Measurements from ENCODE around the gene KCNAB3. TPM values are rescaled to one million over a fixed set of nuclear protein-coding genes. Genes with fewer than 3 reads are reported as not detected.

Gene KCNAB3
- total and polyA plus RNA-seq, 9 of the 15 experiments (the other 6 are each of a cell fraction or from before 2014, with no cell fraction given): 0.03 to 2.5 (median 1.1) TPM

GRCh38 chr17:7878234-7878633, 51.4 kb downstream of the KCNAB3 start:
- no peaks in the 10 kb centered on the region for H4K20me1 ChIP-seq (replicated peaks; ENCODE audit: control insufficient read depth, insufficient read depth, low read length)
- no TSS peak for BruUV-seq (replicated peaks)
- FAIRE-seq: no peak
- no peaks in the 10 kb centered on the region for H3K9me1 ChIP-seq (ENCODE audit: control insufficient read depth, insufficient read depth, low read length)
- H3K27me3 ChIP-seq (ENCODE audit: control insufficient read depth in 2 of 2, insufficient read depth in 2 of 2, low read length in 2 of 2): no peaks in the 10 kb centered on the region
- H3K79me2 ChIP-seq (ENCODE audit: control insufficient read depth, insufficient read depth, low read length): peaks cover 10% of the 10 kb centered on the region; the same call in 2 of the 3 replicates
- no peak overlapping the region for H3K9ac ChIP-seq (ENCODE audit: insufficient read depth in 1 of 2, low read depth in 2 of 2, low read length in 2 of 2)
- CTCF ChIA-PET (ENCODE audit: low intra/inter-chr PET ratio): no interaction called here
- in situ Hi-C loops (cut with MboI): no loop called here
- POLR2A ChIA-PET: no interaction called here
- DNase-seq (ENCODE audit: extremely low read depth in 1 of 4, low spot score in 3 of 4): no peak
- intact Hi-C loops (cut with micrococcal nuclease): no loop called here
- H3K4me1 ChIP-seq (replicated peaks in 1 of 2; ENCODE audit: control insufficient read depth in 2 of 2, insufficient read depth in 2 of 2, low read length in 2 of 2): peaks cover 7 to 31% of the 10 kb centered on the region in 2 experiments
- no peak overlapping the region for H3K4me2 ChIP-seq (ENCODE audit: insufficient read depth, low read length)
- H3K4me3 ChIP-seq: no peak overlapping the region
- H3K27ac ChIP-seq (ENCODE audit: extremely low read depth, low read depth, low read length): no peak overlapping the region
- H3K9me3 ChIP-seq (replicated peaks; ENCODE audit: control insufficient read depth, insufficient read depth, low read depth, low read length): no peaks in the 10 kb centered on the region
- no peak overlapping the region for H2AFZ ChIP-seq (ENCODE audit: low read depth, low read length)
- TF ChIP-seq NCOA4 (IDR thresholded peaks at IDR 0.05; ENCODE audit: partially characterized antibody): no peak
- no peak for TF ChIP-seq KAT2B (IDR thresholded peaks at IDR 0.05; ENCODE audit: low read depth, low read length)
- TF ChIP-seq, protein P1, sequence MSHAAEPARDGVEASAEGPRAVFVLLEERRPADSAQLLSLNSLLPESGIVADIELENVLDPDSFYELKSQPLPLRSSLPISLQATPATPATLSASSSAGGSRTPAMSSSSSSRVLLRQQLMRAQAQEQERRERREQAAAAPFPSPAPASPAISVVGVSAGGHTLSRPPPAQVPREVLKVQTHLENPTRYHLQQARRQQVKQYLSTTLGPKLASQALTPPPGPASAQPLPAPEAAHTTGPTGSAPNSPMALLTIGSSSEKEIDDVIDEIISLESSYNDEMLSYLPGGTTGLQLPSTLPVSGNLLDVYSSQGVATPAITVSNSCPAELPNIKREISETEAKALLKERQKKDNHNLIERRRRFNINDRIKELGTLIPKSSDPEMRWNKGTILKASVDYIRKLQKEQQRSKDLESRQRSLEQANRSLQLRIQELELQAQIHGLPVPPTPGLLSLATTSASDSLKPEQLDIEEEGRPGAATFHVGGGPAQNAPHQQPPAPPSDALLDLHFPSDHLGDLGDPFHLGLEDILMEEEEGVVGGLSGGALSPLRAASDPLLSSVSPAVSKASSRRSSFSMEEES (CRISPR knock-in tag; IDR thresholded peaks at IDR 0.05): no peak
- peak; percentile 42 for TF ChIP-seq ZNF316 (IDR thresholded peaks at IDR 0.05)
- no peak for TF ChIP-seq KHSRP (IDR thresholded peaks at IDR 0.05)
- TF ChIP-seq C11orf30 (IDR thresholded peaks at IDR 0.05; ENCODE audit: low read depth): peak; percentile 17; the same call in 1 of the 2 replicates
- TF ChIP-seq NONO (IDR thresholded peaks at IDR 0.05; ENCODE audit: low read depth in 2 of 2, low read length in 1 of 2): no peak
- ATAC-seq: no peak
- WGBS (ENCODE audit: insufficient coverage, low coverage, missing lambda C conversion rate): 89% methylated on average over 6 of the region's 7 CpGs
- H3K36me3 ChIP-seq (ENCODE audit: control insufficient read depth, insufficient read depth, low read length): peaks cover 46% of the 10 kb centered on the region; the same call in 2 of the 3 replicates

All from K562 (cell line).